Right renal cortex interstitium (tissue), 3 donors: ENCODE measurements around the gene SMTNL2. TPM values are rescaled to one million over a fixed set of nuclear protein-coding genes. Genes with fewer than 3 reads are reported as not detected.
"Not testable (repeated sequence)": the region's sequence is repeated elsewhere in the genome, so short reads cannot be mapped to it uniquely, and the experiment has no call there.

Source experiments
- DNase-seq, 3 donors: peaks; one replicate each; pipeline ENCODE4 v3.0.0-alpha.2; 2013; ENCODE audit warnings: low read depth in 3 of 3, low spot score in 2 of 3
- polyA plus RNA-seq, 3 donors: library from polyadenylated mRNA; unstranded; fragments of 120-200 nt; gene quantifications; one replicate each; pipeline ENCODE4 v1.2.1, GENCODE V29; 2013; ENCODE audit not compliant: insufficient read length in 3 of 3

The SMTNL2 gene
- polyA plus RNA-seq, 3 donors: 48.1 to 55.6 (median 52.2) TPM

GRCh38 chr17:4582691-4583090 is 1.6 kb upstream of the SMTNL2 start:
- no peak for DNase-seq

- no peak for DNase-seq
Observed at GRCh38 chr17:4583206-4583605, 1.1 kb upstream of the SMTNL2 start.

GRCh38 chr17:4583782-4584100 is 588 bp upstream of the SMTNL2 start:
- no peak for DNase-seq

GRCh38 chr17:4584917-4585637 is 748 bp downstream of the SMTNL2 start:
- DNase-seq: no peak

- no peak for DNase-seq
Observed at GRCh38 chr17:4585638-4585994, 1.3 kb downstream of the SMTNL2 start.

GRCh38 chr17:4586043-4586442 is 1.7 kb downstream of the SMTNL2 start:
- DNase-seq: no peak

- no peak for DNase-seq
Observed at GRCh38 chr17:4587195-4587594, 2.9 kb downstream of the SMTNL2 start.

GRCh38 chr17:4587803-4588202 is 3.5 kb downstream of the SMTNL2 start:
- DNase-seq: no peak

- DNase-seq: no peak
Observed at GRCh38 chr17:4588391-4588790, 4.1 kb downstream of the SMTNL2 start.

GRCh38 chr17:4588898-4589625 is 4.7 kb downstream of the SMTNL2 start:
- DNase-seq: no peak

GRCh38 chr17:4590042-4590441 is 5.7 kb downstream of the SMTNL2 start:
- not testable (repeated sequence) for DNase-seq

- DNase-seq: no peak
Observed at GRCh38 chr17:4590981-4591453, 6.7 kb downstream of the SMTNL2 start.

- no peak for DNase-seq
Observed at GRCh38 chr17:4591529-4591928, 7.2 kb downstream of the SMTNL2 start.

GRCh38 chr17:4592240-4593005 is 8.1 kb downstream of the SMTNL2 start:
- DNase-seq: no peak

GRCh38 chr17:4593021-4593421 is 8.7 kb downstream of the SMTNL2 start:
- no peak for DNase-seq

GRCh38 chr17:4594406-4594805 is 10.1 kb downstream of the SMTNL2 start:
- no peak for DNase-seq

GRCh38 chr17:4594931-4595684 is 10.8 kb downstream of the SMTNL2 start:
- DNase-seq: no peak

- DNase-seq: not testable (repeated sequence)
Observed at GRCh38 chr17:4595685-4596342, 11.5 kb downstream of the SMTNL2 start.

GRCh38 chr17:4596636-4597380 is 12.5 kb downstream of the SMTNL2 start:
- no peak for DNase-seq

- DNase-seq: no peak
Observed at GRCh38 chr17:4597975-4598374, 13.6 kb downstream of the SMTNL2 start.
